Breast epithelium (tissue), 3 donors: ENCODE results near the gene MRM2.

Experiments used
- POLR2A ChIP-seq: fragments of 450-650 bp; IDR thresholded peaks from one replicate; pipeline ENCODE4 v1.6.1; 2016; ENCODE audit warnings: antibody characterized with exemption, mild to moderate bottlenecking, moderate library complexity
- POLR2AphosphoS5 ChIP-seq, 3 donors: sonication (generic); formaldehyde crosslinking; IDR thresholded peaks; one replicate each; pipeline ENCODE4 v1.6.1; 2017; ENCODE audit warnings: antibody characterized with exemption in 3 of 3
- TF ChIP-seq, protein P1 (sequence below), 3 donors: fragments of 450-650 bp; IDR thresholded peaks; one replicate each; pipeline ENCODE4 v1.5.1; 2016 to 2017; ENCODE audit warnings: antibody characterized with exemption in 3 of 3, mild to moderate bottlenecking in 3 of 3, moderate library complexity in 3 of 3

DNA sequence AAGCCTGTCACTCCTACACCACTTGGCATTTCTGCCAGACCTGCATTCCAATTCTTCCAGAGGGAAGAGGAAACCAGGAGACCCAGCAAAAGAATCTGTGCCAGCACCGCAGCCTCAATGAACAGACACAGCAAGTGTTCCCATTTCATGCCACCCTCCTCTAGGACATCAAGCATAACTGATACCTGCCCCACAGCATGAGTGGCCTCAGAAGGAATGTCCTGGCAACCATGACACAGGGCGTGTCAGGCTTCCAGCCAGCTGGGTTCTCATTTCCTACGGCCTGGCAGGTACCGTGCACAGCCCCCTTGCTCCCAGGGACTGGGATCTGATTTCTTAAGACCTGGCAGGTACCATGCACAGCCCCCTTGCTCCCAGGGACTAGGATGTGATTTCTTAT lies 17.1 kb downstream of the MRM2 start:
- TF ChIP-seq, protein P1, sequence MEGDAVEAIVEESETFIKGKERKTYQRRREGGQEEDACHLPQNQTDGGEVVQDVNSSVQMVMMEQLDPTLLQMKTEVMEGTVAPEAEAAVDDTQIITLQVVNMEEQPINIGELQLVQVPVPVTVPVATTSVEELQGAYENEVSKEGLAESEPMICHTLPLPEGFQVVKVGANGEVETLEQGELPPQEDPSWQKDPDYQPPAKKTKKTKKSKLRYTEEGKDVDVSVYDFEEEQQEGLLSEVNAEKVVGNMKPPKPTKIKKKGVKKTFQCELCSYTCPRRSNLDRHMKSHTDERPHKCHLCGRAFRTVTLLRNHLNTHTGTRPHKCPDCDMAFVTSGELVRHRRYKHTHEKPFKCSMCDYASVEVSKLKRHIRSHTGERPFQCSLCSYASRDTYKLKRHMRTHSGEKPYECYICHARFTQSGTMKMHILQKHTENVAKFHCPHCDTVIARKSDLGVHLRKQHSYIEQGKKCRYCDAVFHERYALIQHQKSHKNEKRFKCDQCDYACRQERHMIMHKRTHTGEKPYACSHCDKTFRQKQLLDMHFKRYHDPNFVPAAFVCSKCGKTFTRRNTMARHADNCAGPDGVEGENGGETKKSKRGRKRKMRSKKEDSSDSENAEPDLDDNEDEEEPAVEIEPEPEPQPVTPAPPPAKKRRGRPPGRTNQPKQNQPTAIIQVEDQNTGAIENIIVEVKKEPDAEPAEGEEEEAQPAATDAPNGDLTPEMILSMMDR (IDR thresholded peaks at IDR 0.05): no peak
- no peak for TF ChIP-seq POLR2A
- TF ChIP-seq POLR2AphosphoS5 (IDR thresholded peaks at IDR 0.05): no peak
